Umbilical cord (tissue), 2 donors: ENCODE results near the gene IKZF3. TPM values are rescaled to one million over a fixed set of nuclear protein-coding genes. Genes with fewer than 3 reads are reported as not detected.
"Not testable (repeated sequence)": the region's sequence is repeated elsewhere in the genome, so short reads cannot be mapped to it uniquely, and the experiment has no call there.

ENCODE experiments used
- DNase-seq: peaks from one replicate; pipeline ENCODE4 v3.0.0-alpha.2; 2015; ENCODE audit warnings: low spot score
- total RNA-seq: library from RNA; depleted of rRNA; stranded (reverse); fragments of >200 nt; gene quantifications from one replicate; pipeline ENCODE4 v1.2.3, GENCODE V29; 2014; ENCODE audit warnings: low replicate concordance; ENCODE audit not compliant: insufficient read depth

The IKZF3 gene
- total RNA-seq, 1 donor from 2014 or later = 3.4 TPM

GRCh38 chr17:39719563-39720355, 144.4 kb downstream of the IKZF3 start:
- no peak for DNase-seq

- no peak for DNase-seq
Observed at GRCh38 chr17:39717660-39718059, 146.5 kb downstream of the IKZF3 start.

- DNase-seq = no peak
Observed at GRCh38 chr17:39716879-39717536, 147.1 kb downstream of the IKZF3 start.

GRCh38 chr17:39716073-39716818, 147.9 kb downstream of the IKZF3 start:
- DNase-seq = no peak

GRCh38 chr17:39715375-39716072, 148.6 kb downstream of the IKZF3 start:
- no peak for DNase-seq

GRCh38 chr17:39714234-39714633, 149.9 kb downstream of the IKZF3 start:
- no peak for DNase-seq

- no peak for DNase-seq
Observed at GRCh38 chr17:39711851-39712250, 152.3 kb downstream of the IKZF3 start.

- not testable (repeated sequence) for DNase-seq
Observed at GRCh38 chr17:39711071-39711470, 153.0 kb downstream of the IKZF3 start.

- DNase-seq = no peak
Observed at GRCh38 chr17:39709998-39710964, 153.8 kb downstream of the IKZF3 start.

GRCh38 chr17:39709319-39709997, 154.7 kb downstream of the IKZF3 start:
- DNase-seq = no peak

Other genes starting within 250 kb of the IKZF3 start
- gene PPP1R1B, start 237.4 kb downstream of the IKZF3 start, total RNA-seq = 6.5 TPM
- 20.5 TPM for gene STARD3, start 227.2 kb downstream of the IKZF3 start, total RNA-seq
- 0.24 TPM for gene TCAP, start 199.0 kb downstream of the IKZF3 start, total RNA-seq
- gene PNMT, start 195.9 kb downstream of the IKZF3 start, total RNA-seq = not detected
- 12.8 TPM for gene PGAP3, start 176.3 kb downstream of the IKZF3 start, total RNA-seq
- gene ERBB2, start 164.2 kb downstream of the IKZF3 start, total RNA-seq = 36.8 TPM
- gene MIEN1, start 133.8 kb downstream of the IKZF3 start, total RNA-seq = 9.9 TPM
- gene GRB7, start 126.4 kb downstream of the IKZF3 start, total RNA-seq = 1.7 TPM
- 5.3 TPM for gene ZPBP2, start 3.9 kb upstream of the IKZF3 start, total RNA-seq
- 8.4 TPM for gene GSDMB, start 54.3 kb upstream of the IKZF3 start, total RNA-seq
- 48.4 TPM for gene ORMDL3, start 63.3 kb upstream of the IKZF3 start, total RNA-seq
- not detected for gene LRRC3C, start 63.4 kb upstream of the IKZF3 start, total RNA-seq
- gene GSDMA, start 98.7 kb upstream of the IKZF3 start, total RNA-seq = 1.7 TPM
- 38.3 TPM for gene PSMD3, start 116.5 kb upstream of the IKZF3 start, total RNA-seq
- 39.5 TPM for gene CSF3, start 151.1 kb upstream of the IKZF3 start, total RNA-seq
- 29.1 TPM for gene MED24, start 190.1 kb upstream of the IKZF3 start, total RNA-seq
- 46.0 TPM for gene THRA, start 198.7 kb upstream of the IKZF3 start, total RNA-seq
- gene NR1D1, start 236.3 kb upstream of the IKZF3 start, total RNA-seq = 0.48 TPM